HCT116 (cell line): ENCODE data around the gene BIK.

Experiments used
- CTCF ChIP-seq, 3 experiments: fragments of 200-600 bp in 1 of 3; sonication (generic) in 1 of 3; IDR thresholded peaks in 2 of 3; conservative IDR thresholded peaks in 1 of 3; 2 replicates each; pipeline ENCODE4 v1.5.1; 2012 to 2017; ENCODE audit warnings: low read depth in 2 of 3, low read length in 2 of 3, antibody characterized with exemption in 1 of 3, borderline replicate concordance in 1 of 3, control low read depth in 1 of 3, mild to moderate bottlenecking in 1 of 3, mixed read lengths in 1 of 3, mixed run types in 1 of 3, moderate library complexity in 1 of 3; ENCODE audit not compliant: insufficient read depth in 1 of 3
- FOSL1 ChIP-seq: IDR thresholded peaks from 2 replicates; pipeline ENCODE4 v1.6.1; 2012; ENCODE audit warnings: low read depth
- POLR2A ChIP-seq: IDR thresholded peaks from 2 replicates; pipeline ENCODE4 v1.7.0; 2011; ENCODE audit warnings: borderline replicate concordance; ENCODE audit not compliant: insufficient read depth, insufficient read length; ENCODE audit errors: extremely low read depth
- POLR2AphosphoS5 ChIP-seq: IDR thresholded peaks from 2 replicates; pipeline ENCODE4 v1.6.1; 2011; ENCODE audit warnings: mild to moderate bottlenecking, low read depth, low read length, moderate library complexity
- ZNF274 ChIP-seq: fragments of 200-500 bp; sonication (Bioruptor generic); IDR thresholded peaks from 2 replicates; pipeline ENCODE4 v1.6.1; 2014; ENCODE audit warnings: mild to moderate bottlenecking, low read depth, low read length, inconsistent platforms

- TF ChIP-seq POLR2A = no peak
- TF ChIP-seq CTCF (IDR thresholded peaks at IDR 0.05 in 2 of 3, conservative IDR thresholded peaks at IDR 0.05 in 1 of 3; ENCODE audit: borderline replicate concordance in 1 of 3, insufficient read depth in 1 of 3, low read depth in 2 of 3, low read length in 2 of 3) = no peak
- no peak for TF ChIP-seq ZNF274
- no peak for TF ChIP-seq POLR2AphosphoS5
- TF ChIP-seq FOSL1 = no peak
Measured at GRCh38 chr22:43110927-43111623, 525 bp downstream of the BIK start.
